Natural killer cell (primary cell): Measurements from ENCODE around the gene EYS. TPM values are rescaled to one million over a fixed set of nuclear protein-coding genes. Genes with fewer than 3 reads are reported as not detected.
"Not testable (repeated sequence)": the region's sequence is repeated elsewhere in the genome, so short reads cannot be mapped to it uniquely, and the experiment has no call there.

ENCODE experiments used
- ATAC-seq, 3 donors: fragments of 150-1000 bp in 2 of 3; fragments of 200-7000 bp in 1 of 3; cut with Tn5 transposase; 1 replicate in 1 of 3; 2 replicates in 2 of 3; pipeline ENCODE4 v1.10.0; 2021; ENCODE audit warnings: mild to moderate bottlenecking in 2 of 3, moderate library complexity in 2 of 3
- DNase-seq, 2 donors: peaks; one replicate each; pipeline versions ENCODE4 v3.0.0 to v3.0.0-alpha.2; 2013 to 2021; ENCODE audit warnings: mixed read lengths in 1 of 2
- H3K27ac ChIP-seq: one replicate; pipeline ENCODE4 v1.5.1; 2013; ENCODE audit warnings: mild to moderate bottlenecking, low read length
- H3K27me3 ChIP-seq: one replicate; pipeline ENCODE4 v1.6.1; 2013; ENCODE audit warnings: low read length; ENCODE audit not compliant: control insufficient read depth, insufficient read depth
- H3K36me3 ChIP-seq: one replicate; pipeline ENCODE4 v1.6.1; 2013; ENCODE audit warnings: low read length; ENCODE audit not compliant: control insufficient read depth, insufficient read depth
- H3K4me1 ChIP-seq: one replicate; pipeline ENCODE4 v1.6.1; 2013; ENCODE audit warnings: low read length; ENCODE audit not compliant: control insufficient read depth, insufficient read depth
- H3K4me3 ChIP-seq: one replicate; pipeline ENCODE4 v1.5.1; 2013; ENCODE audit warnings: low read length
- H3K9me3 ChIP-seq: one replicate; pipeline ENCODE4 v1.6.1; 2013; ENCODE audit warnings: low read length; ENCODE audit not compliant: control insufficient read depth, insufficient read depth
- H3K27ac Mint-ChIP-seq, 2 donors: one replicate each; pipeline ENCODE4 v1.8.0; 2022; ENCODE audit warnings: mild to moderate bottlenecking in 2 of 2, mixed read lengths in 2 of 2, moderate library complexity in 1 of 2
- H3K27me3 Mint-ChIP-seq, 2 donors: one replicate each; pipeline ENCODE4 v1.8.0; 2022; ENCODE audit warnings: low read depth in 2 of 2, mixed read lengths in 2 of 2
- H3K36me3 Mint-ChIP-seq: one replicate; pipeline ENCODE4 v1.8.0; 2022; ENCODE audit warnings: mixed read lengths
- H3K4me1 Mint-ChIP-seq, 2 donors: one replicate each; pipeline ENCODE4 v1.8.0; 2022; ENCODE audit warnings: mixed read lengths in 2 of 2
- H3K4me3 Mint-ChIP-seq: one replicate; pipeline ENCODE4 v1.8.0; 2022; ENCODE audit warnings: mild to moderate bottlenecking, moderate library complexity, mixed read lengths
- H3K9me3 Mint-ChIP-seq, 2 donors: one replicate each; pipeline ENCODE4 v1.8.0; 2022; ENCODE audit warnings: mixed read lengths in 2 of 2
- WGBS: methylation state at CpG from one replicate; pipeline ENCODE4 v1.1.7; 2013; ENCODE audit warnings: missing lambda C conversion rate; ENCODE audit not compliant: insufficient coverage; 5-methylcytosine and 5-hydroxymethylcytosine counted together
- intact Hi-C: fragments of 100-400 bp; cut with micrococcal nuclease; formaldehyde crosslinking; loops from one replicate; pipeline ENCODE4 v1.14.2; 2022
- total RNA-seq, 4 donors: library from RNA; stranded (reverse); fragments of 120-200 nt in 1 of 4; gene quantifications; one replicate each; pipeline versions ENCODE4 v1.2.3 to v1.2.4, GENCODE V29; 2013 to 2022
- TF ChIP-seq, protein P1 (sequence below): fragments of 200-600 bp; IDR thresholded peaks from one replicate; pipeline ENCODE4 v1.8.0; 2022; ENCODE audit warnings: antibody characterized with exemption

EYS gene
- total RNA-seq, 3 donors from 2014 or later (not counting 1 experiment from before 2014, with no cell fraction given): 0.55 TPM; not detected in 2

DNA sequence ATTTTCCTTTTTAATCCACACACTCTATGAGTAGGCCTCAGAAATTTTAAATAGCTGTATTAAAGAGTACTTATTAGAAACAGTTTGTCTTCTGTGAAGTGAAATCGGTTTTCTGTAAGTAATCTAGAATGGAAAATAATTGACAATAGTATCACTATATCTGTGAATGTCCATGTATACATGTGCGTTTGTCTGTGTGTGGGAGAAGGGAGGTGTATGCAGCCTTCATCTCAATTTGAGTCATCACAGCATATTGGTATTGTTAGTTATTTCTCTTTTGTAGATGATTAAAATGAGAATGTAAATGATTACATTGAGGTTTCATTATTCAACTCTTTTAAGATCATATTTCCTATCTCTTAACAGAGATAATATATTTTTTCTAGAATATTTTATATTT is 206.0 kb downstream of the EYS start:
- WGBS: 82% methylated on average over 2 of the region's 2 CpGs
- TF ChIP-seq, protein P1, sequence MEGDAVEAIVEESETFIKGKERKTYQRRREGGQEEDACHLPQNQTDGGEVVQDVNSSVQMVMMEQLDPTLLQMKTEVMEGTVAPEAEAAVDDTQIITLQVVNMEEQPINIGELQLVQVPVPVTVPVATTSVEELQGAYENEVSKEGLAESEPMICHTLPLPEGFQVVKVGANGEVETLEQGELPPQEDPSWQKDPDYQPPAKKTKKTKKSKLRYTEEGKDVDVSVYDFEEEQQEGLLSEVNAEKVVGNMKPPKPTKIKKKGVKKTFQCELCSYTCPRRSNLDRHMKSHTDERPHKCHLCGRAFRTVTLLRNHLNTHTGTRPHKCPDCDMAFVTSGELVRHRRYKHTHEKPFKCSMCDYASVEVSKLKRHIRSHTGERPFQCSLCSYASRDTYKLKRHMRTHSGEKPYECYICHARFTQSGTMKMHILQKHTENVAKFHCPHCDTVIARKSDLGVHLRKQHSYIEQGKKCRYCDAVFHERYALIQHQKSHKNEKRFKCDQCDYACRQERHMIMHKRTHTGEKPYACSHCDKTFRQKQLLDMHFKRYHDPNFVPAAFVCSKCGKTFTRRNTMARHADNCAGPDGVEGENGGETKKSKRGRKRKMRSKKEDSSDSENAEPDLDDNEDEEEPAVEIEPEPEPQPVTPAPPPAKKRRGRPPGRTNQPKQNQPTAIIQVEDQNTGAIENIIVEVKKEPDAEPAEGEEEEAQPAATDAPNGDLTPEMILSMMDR: no peak

DNA sequence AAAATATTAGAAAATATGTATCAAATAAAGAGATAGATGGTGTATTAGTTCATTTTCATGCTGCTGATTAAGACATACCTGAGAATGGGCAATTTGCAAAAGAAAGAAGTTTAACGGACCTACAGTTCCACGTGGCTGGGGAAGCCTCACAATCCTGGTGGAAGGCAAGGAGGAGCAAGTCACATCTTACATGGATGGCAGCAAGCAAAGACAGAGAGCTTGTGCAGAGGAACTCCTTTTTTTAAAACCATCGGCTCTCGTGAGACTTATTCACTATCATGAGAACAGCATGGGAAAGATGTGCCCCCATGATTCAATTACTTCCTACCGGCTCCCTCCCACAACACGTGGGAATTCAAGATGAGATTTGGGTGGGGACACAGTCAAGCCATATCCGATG is 223.4 kb downstream of the EYS start:
- H3K4me3 ChIP-seq, DNase-seq, H3K9me3 ChIP-seq, intact Hi-C loops, H3K27me3 Mint-ChIP-seq, H3K36me3 ChIP-seq, H3K36me3 Mint-ChIP-seq, ATAC-seq, H3K4me1 Mint-ChIP-seq, H3K4me3 Mint-ChIP-seq, H3K27ac ChIP-seq, H3K4me1 ChIP-seq, H3K27ac Mint-ChIP-seq, H3K27me3 ChIP-seq: not testable (repeated sequence)
- H3K9me3 Mint-ChIP-seq: peaks cover 15 to 16% of the 10 kb centered on the region in 2 donors
- WGBS: 89% methylated on average over 5 of the region's 7 CpGs

More for the DNA sequence above, 206.0 kb downstream of the EYS start:
- H3K36me3 ChIP-seq: no peaks in the 10 kb centered on the region
- H3K27me3 ChIP-seq: no peaks in the 10 kb centered on the region
- Mint-ChIP-seq H3K36me3 (no peaks in the 10 kb centered on the region), H3K9me3 (peaks cover 12 to 17% of the 10 kb centered on the region in 2 donors), H3K27ac (no peak overlapping the region), H3K4me3 (no peak overlapping the region), H3K4me1 (no peaks in the 10 kb centered on the region), H3K27me3 (no peaks in the 10 kb centered on the region)
- no peak overlapping the region for H3K27ac ChIP-seq
- no peak overlapping the region for H3K4me3 ChIP-seq
- DNase-seq (no peak), ATAC-seq (no peak)
- intact Hi-C loops: no loop called here
- no peaks in the 10 kb centered on the region for H3K9me3 ChIP-seq
- H3K4me1 ChIP-seq: no peaks in the 10 kb centered on the region

- DNase-seq (no peak), ATAC-seq (no peak)
- H3K4me1 ChIP-seq: no peaks in the 10 kb centered on the region
- H3K4me3 Mint-ChIP-seq: no peak overlapping the region
- TF ChIP-seq, protein P1: no peak
- H3K27me3 ChIP-seq: no peaks in the 10 kb centered on the region
- H3K27ac ChIP-seq: no peak overlapping the region
- peaks cover 5 to 27% of the 10 kb centered on the region in 2 donors for H3K9me3 Mint-ChIP-seq
- intact Hi-C loops: no loop called here
- no peaks in the 10 kb centered on the region for H3K4me1 Mint-ChIP-seq
- no peaks in the 10 kb centered on the region for H3K36me3 Mint-ChIP-seq
- peaks cover 3% of the 10 kb centered on the region for H3K9me3 ChIP-seq
- no peak overlapping the region for H3K4me3 ChIP-seq
- H3K36me3 ChIP-seq: no peaks in the 10 kb centered on the region
- H3K27ac Mint-ChIP-seq: no peak overlapping the region
- H3K27me3 Mint-ChIP-seq: no peaks in the 10 kb centered on the region
These were observed 237.4 kb downstream of the EYS start for GRCh38 chr6:65469650-65470049.

DNA sequence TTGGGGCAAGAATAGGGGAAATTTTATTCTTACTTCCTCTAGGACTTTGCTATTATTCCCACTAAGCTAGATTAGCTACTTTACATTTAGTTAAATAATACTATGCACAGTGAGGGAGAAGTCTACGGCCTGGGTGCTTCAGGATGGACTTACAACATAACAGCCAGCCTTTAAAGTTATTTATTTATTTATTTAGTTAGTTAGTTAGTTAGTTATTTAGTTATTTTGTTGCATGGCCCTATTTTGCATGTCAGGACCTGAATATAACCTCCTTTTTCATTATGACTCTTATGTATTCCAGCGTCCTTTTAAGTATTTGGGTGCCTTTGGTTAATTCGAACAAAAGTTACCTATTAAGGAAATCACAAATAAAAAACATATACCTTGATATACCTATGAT is 238.7 kb downstream of the EYS start:
- Mint-ChIP-seq H3K27ac (no peak overlapping the region), H3K9me3 (peaks cover 6 to 21% of the 10 kb centered on the region in 2 donors), H3K4me3 (no peak overlapping the region), H3K4me1 (no peaks in the 10 kb centered on the region), H3K27me3 (no peaks in the 10 kb centered on the region), H3K36me3 (no peaks in the 10 kb centered on the region)
- H3K4me1 ChIP-seq: no peaks in the 10 kb centered on the region
- DNase-seq (no peak), ATAC-seq (no peak)
- WGBS: no CpG with 5 or more reads among the region's 3 CpGs
- H3K27me3 ChIP-seq: no peaks in the 10 kb centered on the region
- H3K36me3 ChIP-seq: no peaks in the 10 kb centered on the region
- TF ChIP-seq, protein P1: no peak
- intact Hi-C loops: no loop called here
- H3K9me3 ChIP-seq: peaks cover 3% of the 10 kb centered on the region
- H3K4me3 ChIP-seq: no peak overlapping the region
- H3K27ac ChIP-seq: no peak overlapping the region
